ENCODE measurements around the gene RLBP1.
A peak's percentile ranks its signal among the peaks of the same experiment; 100 is the strongest.
"Not testable (repeated sequence)": the region's sequence is repeated elsewhere in the genome, so short reads cannot be mapped to it uniquely, and the experiment has no call there.

Gene RLBP1

DNA sequence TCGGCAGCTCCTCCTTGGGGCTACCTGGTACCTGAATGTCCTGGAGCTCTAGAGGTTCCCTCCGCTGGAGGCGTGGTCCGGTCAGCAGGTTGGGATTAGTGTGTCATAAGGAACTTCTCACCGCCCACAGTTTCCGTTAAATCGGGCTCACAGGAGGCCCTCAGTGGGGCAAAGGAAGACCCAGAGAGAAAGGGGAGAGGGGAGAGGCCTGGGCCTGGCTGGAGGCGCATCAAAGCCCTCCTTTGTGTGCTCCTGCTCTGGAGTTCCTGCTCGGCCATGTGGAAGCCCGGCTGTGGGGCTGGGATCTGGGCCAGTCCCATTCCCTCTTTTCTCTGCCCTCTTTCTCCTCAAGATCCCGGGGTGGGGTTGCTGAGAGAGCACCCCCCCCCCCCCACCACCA, at the start of gene RLBP1:
Gene RLBP1, minus strand, starts transcription at position 37 of the 400 bp plus-strand sequence. CDS start 2,604 bp downstream, outside the sequence.
- DNase-seq = no peak

DNA sequence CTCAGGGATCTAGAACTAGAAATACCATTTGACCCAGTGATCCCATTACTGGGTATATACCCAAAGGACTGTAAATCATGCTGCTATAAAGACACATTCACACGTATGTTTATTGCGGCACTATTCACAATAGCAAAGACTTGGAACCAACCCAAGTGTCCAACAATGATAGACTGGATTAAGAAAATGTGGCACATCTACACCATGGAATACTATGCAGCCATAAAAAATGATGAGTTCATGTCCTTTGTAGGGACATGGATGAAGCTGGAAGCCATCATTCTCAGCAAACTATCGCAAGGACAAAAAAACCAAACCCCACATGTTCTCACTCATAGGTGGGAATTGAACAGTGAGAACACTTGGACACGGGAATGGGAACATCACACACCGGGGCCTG, 28.8 kb upstream of the RLBP1 start:
- DNase-seq = not testable (repeated sequence)

DNA sequence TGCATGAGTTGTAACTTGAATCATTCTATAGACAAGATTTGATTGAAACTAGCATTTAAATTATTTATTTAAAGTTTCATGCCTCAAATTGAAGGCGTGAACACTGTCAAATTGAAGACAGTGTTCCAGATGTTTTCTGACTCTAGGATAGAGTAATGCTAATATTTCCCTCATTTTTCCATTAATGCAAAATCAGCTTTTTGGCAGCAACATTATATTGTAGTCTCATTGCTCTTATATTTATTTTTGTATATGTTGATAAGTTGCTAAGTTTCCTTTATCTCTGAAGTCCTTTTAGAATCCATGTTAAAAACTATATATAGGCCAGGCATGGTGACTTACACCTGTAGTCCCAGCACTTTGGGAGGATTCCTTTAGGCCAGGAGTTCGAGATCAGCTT, 27.2 kb upstream of the RLBP1 start:
- DNase-seq = no peak

DNA sequence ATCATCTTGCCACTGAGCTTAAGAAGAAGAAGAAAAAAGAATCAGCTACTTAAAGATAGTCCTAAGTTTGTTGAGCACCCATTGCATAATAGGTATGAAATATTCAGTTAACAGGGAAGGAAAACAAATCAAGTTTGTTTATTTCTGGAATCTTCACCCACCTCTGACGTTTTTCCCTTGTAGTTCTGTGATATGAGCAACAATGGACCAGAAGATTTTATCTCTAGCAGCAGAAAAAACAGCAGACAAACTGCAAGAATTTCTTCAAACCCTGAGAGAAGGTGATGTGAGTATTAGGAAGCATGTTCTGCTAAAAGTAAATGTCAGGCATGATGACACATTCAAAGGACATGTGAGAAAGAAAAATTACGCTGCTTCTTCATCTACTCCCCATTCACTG, 26.1 kb upstream of the RLBP1 start:
- DNase-seq = no peak

DNA sequence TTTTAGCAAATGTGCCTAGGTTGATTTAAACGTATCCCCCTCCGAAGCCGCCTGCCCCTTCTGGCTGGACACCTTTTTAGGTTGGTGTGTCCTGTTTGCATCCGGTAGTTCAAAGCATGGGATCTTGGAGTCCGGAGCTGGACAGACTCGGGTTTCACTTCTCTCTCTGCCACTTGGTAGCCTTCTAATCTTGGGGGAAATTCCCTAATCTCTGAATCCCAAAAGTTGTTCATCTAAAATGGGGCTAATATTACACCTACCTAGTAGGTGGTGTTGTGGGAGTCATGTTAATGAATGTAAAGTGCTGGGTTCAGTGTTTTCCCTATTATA, 23.2 kb upstream of the RLBP1 start:
- DNase-seq = no peak

DNA sequence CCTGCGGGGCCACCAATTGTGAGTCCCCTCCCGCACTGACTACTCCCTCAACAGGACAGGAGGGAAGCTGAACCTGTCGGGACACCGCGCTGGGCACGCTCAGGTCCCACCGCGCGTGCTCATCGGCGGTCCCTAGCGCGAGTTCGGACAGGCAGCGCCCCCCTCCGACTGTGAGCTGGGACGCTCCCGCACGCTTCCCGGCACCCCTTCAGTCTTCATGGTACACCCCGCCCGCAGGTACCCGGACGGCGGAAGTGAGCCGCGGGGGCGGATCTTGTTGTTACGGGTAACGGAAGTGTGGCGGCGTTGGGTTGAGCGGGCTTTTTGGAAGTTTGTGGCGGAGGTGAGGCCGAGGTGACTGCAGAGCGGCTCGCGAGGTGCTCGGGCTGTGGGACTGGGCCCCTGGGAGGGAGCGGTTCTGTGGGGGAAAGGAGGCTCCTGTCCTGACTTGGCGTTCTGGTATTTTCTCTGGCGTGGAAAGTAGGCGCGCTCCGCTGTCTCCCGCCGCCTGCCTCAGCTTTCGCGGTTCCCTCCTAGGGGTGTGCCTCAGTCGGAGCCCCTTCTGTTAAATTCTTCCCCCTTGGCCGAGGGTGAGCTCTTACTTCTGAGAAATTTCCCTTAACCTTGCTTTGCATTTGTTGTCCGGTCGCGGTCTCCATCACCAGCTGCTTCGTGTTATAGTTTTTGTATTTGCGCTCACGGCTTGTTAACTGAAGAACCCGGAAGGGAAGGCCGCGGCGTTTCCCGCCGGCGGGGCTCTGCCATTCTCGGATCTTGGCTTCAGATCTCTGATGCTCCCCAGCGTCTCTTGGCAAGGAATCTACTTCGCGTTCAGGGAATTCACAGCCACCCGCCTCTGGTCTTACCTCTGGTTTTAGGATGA, 22.6 kb upstream of the RLBP1 start, which contains the start of gene FANCI:
Gene FANCI, plus strand, starts transcription at position 289 of the 883 bp plus-strand sequence. CDS start 3,669 bp downstream, outside the sequence.
- DNase-seq = peak; percentile 98

DNA sequence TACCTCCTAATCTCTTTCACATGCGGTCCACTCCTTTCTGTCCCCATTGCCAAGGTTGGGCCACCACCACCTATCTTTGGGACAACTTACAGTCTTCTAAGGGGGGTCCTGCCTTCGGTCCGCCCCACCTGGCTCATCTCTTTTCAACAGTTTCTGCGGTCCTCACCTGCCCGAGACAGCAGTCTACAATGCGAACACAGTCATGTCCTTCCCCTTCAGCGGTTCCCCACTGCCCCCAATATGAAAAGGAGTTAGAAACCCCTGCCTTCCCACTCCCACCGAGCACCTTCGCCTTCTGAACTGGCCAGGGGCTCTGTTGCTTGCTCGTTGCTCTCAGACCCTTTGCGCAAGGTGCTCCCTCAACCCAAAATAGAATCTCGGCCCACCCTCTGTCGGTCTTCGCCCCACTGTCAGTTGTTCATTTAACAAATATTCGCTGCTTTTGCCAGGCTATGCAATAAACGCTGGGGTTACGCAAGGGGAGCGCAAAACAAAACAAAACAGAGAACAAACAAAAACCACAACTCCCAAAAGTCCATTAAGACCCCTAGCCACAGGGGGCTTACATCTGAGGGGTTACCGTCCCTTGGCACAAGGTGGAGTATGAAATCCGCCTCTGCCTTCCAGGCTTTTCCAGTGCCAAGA, 21.8 kb upstream of the RLBP1 start:
- no peak for DNase-seq

DNA sequence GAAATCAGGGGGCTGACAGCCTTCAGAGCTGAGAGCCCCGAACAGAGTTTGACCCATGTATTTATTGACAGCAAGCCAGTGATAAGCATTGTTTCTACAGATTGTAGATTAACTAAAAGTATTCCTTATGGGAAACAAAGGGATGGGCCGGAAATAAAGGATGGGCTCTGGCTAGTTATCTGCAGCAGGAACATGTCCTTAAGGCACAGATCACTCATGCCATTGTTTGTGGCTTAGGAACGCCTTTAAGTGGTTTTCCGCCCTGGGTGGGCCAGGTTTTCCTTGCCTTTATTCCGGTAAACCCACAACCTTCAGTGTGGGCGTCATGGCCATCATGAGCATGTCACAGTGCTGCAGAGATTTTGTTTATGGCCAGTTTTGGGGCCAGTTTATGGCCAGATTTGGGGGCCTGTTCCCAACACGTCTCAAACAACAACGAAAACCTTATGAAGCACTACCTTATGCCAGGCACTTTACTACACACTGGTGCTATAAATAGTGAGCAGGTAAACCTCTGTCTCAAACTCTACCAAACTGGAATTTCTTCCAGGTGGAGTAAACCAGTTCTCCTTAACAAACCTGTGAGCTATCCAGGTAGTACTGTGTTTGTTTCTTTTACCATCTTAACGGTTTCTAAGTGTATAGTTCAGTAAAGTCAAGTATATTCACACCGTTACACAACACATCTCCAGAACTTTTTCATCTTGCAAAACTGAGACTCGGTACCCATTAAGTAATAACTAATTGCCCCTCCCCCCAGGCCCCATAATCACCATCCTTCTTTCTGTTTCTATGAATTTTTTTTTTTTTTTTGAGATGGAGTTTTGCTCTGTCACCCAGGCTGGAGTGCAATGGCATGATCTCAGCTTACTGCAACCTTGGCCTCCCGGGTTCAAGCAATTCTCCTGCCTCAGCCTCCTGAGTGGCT, 18.8 kb upstream of the RLBP1 start:
- not testable (repeated sequence) for DNase-seq

DNA sequence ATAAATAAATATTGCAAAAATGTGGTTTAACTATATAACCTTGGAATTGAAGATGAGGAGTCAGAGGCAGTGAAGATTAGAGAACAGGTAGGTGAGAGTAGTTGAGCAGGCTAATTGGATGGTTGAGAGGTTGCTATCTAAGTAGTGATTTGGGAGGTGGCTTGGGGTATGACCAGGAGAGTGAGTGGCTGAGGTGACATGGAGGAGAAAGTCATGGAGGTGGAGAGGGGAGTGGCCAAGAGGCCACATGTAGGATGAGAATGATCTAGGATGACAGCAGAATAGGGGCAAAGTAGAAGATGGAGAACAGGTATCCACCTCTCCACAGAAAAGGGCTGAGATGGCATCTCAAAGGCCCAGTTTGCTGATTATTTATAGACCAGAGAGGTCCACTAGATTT, 10.5 kb upstream of the RLBP1 start:
- DNase-seq = no peak

DNA sequence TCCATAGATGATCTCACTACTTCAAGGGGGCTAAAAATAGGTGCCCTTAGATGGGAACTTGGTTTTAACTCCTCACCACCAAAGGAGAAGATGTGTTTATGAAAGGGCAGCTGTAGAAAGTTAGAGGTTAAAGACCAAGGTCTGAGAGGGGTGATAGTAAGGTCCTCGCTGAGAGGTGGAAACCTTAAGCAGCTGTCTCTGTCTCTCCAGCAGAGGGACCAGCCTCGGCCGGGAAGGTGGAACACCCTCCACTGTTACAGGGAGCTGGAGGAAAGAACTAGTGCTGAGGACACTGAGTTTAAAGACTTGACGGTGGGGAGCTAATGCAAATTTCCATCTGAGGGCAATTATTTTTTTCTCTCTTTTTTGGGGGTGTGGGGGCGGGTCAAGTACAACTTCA, 8.9 kb upstream of the RLBP1 start:
- no peak for DNase-seq

DNA sequence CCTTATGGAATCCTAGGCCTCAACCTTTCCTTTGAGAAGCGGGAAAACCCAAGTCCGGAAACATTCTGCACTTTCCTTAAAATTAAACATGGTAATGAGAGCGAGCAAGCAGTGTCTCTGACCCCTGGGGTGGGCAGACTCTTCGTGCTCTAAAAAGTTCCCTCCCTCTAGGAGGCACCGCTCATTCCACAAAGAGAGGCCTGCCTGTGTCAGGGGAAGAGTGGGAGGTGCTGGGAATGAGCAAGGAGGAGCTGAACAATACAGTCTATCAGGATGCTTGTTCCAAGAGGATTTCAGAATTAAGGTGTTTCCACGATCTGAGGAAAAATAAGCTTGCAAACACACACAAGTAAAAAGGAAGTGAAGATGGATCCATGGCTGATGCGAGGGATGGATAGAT, 6.0 kb upstream of the RLBP1 start:
- DNase-seq = no peak

DNA sequence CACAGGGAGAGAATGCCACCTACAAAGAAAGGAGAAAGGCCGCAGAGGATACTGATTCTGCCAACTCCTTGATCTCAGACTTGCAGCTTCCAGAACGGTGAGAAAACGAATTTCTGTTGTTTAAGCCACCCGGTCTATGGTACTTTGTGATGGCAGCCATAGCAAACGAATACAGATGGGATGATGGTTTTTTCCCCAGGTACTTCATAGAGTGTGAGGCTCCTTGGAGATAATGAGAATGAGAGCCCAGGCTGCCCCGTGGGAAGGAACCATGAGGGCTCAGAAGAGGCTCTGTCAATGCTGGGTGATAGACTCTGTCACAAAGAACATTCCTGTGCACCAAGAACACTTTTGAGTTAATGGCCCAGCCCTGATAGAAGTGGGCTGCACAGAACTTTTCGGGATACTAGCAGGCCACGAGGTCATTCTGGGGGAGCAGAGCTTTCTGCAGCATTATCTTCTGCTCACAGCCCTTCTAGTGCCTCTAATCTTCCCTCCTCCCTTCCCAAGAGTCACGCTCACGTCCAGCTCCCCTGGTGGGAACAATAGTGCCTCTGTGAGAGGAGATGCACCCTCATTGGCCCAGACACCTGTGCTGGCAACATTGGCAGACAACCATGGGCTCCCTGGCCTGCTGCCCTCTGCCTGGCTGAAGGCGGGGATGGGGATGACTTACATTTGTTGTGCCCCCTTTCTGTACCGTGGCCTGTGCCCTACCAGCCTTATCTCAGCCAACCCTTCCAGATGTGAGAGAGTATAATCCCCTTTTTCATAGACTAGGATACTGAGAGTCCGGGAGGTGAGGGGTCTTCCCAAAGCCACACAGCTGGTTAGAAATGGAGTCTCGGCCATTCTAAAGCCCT, 5.2 kb upstream of the RLBP1 start:
- no peak for DNase-seq

DNA sequence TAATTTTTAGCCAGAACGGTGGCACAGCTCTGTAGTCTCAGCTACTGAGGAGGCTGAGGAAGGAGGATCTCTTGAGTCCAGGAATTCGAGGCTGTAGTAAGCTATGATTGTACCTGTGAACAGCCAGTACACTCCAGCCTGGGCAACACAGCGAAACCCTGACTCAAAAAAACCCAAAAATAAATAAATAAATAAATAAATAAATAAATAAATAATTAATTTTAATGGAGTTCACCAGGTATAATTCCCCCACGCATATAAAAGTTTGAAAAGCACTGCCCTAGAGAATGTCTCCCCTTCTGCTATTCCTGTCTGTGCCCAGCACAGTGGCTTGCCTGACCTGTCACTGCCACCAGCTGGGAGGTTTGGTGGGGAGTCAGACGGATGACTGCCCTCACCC, 4.2 kb upstream of the RLBP1 start:
- no peak for DNase-seq

DNA sequence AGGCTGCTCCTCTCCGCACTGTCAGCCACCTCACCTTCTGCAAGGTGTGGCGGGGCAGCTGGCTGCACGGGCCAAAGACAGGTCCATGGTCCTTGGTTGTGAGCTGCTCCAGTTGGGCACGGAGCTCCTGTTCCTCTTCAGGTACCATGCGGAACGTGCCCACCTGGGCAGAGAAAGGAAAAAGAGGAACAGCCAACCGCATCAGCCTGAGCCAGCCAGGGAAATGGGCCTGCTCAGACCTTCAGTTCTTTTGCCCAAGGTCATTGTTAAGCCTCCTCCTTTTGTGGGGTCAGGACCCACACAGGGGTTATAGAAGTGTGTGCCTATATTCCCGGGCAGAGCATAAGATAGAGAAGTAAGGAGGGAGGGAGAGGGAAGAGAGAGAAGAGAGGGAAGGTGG, 2.8 kb downstream of the RLBP1 start:
- no peak for DNase-seq

DNA sequence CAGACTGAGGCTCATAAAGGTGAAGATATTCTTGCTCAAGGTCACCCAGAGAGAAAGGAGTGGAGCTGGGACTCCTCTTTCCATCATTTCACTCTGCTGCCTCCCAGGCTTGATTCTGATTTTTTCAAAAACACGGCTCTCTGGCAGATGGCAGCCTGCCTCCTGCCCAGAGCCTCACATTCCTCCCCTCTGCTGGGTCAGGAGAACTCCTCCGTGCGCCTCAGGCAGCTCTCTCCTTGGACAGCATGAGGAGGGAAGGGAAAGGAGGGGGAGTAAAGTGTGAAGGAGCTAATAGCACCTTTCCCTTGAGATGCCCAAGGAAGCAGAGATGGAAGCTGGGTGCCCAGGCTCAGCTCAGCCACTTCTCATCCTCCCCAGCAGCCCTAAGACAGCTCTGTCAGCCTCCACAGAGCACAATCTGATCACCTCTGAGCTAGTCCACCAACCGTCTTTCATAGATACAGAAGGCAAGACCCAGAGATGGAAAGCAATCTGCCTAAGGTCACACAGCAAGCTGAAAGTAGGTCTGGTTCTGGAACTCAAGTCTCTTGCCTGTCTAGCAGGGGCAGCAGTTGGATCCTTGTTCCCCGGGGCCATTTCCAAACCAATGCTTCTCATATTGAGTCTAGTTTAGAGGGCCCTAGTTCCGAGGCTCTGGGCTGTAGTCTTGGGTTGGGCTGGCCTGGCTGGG, 3.5 kb downstream of the RLBP1 start:
- no peak for DNase-seq

DNA sequence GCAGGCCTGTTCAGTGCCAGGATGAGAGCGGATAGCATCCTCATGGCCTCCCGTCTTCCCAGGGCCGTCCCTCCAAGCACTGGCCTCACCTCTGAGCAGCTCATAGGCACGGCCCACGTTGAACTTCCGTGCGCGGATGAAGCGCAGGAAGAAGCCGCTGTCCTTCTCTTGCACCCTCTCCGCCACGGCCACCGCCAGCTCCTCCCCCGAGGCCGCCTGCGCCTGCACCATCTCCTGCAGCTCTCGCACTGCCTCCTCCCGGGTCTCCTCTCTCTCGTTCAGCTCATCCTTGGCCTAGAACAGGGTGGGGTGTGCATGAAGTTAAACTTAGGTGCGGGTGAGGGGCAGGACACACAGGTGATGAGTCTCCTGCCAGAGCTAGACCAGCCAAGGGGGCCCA, 4.3 kb downstream of the RLBP1 start:
- no peak for DNase-seq

DNA sequence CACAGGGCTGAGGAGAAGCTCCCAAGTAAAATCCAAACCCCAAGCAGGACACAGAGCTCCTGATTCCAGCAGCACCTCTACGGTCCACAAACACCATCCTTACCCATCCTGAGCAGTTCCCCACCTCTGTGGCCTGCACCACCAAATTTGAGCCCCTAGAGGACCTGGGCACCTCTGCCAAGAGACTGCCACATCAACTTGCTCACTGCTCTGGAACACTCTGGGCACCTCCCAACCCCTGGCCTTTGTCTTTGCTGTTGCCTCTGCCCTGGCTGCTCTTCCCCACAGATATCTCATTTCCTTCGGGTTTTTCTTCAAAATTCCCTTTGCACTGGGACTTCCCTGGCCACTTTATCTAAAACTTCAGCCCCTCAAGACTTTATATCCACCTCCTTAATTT, 5.8 kb downstream of the RLBP1 start:
- no peak for DNase-seq

DNA sequence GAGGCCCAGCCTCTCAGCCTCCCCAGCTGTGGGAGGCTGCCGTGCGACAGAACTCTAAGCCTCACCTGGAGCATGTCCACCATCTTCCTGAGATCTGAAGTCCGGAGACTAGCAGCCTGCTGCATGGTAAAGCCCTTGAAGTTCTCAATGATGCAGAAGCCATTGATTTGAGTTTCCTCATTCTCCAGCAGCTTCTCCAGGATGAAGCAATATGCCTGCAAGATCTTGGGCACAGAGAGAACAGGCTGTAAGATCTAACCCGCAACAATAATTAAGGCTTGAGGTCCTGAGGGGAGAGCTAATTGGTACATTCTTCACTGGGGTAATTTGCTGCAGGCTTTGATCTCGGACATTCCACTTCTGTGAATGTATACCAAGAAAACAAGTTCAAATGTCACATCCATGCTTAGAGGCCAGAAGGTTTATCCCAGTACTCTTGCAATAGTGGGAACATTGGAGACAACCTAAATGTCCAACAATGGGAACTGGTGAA, 9.7 kb downstream of the RLBP1 start:
- DNase-seq = no peak

DNA sequence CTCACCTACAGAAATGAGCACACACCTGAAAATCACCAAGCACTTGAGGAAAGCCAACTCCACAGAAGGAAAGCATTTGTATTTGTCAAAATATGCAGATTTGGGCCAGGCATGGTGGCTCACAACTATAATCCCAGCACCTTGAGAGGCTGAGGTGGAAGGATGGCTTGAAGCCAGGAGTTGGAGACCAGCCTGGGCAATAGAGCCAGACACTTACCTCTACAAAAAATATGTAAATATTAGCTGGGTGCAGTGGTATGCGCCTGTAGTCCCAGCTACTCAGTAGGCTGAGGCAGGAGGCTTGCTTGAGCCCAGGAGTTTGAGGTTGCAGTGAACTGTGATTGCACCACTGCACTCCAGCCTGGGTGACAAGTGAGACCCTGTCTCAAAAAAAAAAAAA, 12.3 kb downstream of the RLBP1 start:
- DNase-seq = no peak

DNA sequence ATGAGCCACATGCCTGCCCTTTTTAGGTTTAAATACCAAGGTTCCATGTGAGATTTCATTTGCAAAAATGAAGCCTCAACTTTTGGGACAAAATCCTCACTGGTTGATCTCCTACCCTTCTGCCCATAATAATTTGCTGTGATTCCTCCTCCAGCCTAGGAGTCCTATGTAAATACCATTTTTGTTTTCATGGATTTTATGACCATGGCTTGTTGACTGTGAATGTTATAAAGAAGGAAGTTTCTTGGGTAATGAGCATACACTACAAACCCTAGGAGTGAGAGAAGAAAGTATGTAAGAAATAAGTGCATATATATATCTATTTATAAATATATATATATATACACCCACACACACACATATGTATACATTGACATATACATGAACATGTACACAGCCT, 13.1 kb downstream of the RLBP1 start:
- DNase-seq = no peak

DNA sequence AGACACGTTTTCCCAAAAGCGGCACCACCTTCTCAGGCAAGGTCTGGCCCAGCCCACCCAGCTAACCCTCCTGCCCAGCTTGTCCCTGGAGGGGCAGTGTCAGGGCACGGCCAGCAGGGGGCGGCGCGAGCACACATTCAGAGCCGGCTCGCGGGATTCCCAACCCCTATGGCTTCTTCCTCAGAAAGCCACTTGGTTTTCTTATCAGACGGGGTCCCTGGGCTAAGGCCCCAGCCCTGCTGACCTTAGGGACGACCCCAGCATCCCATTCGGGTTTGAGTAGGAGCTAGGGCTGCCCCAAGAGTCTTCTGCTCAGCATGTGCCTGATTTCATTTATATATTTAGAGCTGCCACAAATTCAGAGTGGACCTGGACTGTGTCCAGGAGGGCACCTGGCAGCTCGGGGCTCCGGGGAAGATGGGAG, 14.5 kb downstream of the RLBP1 start:
- peak; percentile 76 for DNase-seq
